NB4 (cell line): ENCODE data around the gene FCSK.

ENCODE experiments used
- MYC ChIP-seq: IDR thresholded peaks from 2 replicates; pipeline ENCODE4 v1.6.1; 2011; ENCODE audit warnings: low read depth, low read length
- POLR2A ChIP-seq: IDR thresholded peaks from 2 replicates; pipeline ENCODE4 v1.6.1; 2011; ENCODE audit warnings: mild to moderate bottlenecking; ENCODE audit not compliant: insufficient read length; ENCODE audit errors: extremely low read depth
- TF ChIP-seq, protein P1 (sequence below): IDR thresholded peaks from one replicate; pipeline ENCODE4 v1.5.1; 2012; ENCODE audit warnings: low read depth, low read length

DNA sequence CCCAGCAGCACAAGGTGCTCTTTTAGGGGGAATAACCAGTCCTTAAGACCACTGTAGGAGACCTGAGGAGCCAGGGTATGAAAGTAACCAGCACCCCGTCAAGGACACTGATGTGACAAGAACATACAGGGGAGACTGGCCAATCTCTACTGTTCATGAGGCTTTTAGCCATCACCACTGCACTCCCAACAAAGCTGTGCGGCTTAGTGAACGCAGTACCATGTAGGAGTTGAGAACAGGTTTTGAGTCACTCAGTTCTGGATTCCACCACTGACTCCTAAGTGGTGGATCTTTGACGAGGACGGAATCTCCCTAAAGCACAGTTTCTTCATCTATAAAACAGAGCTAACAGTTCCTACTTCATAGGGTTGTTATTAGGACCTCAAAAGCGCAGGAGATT is 42.1 kb downstream of the FCSK start:
- no peak for TF ChIP-seq POLR2A
- TF ChIP-seq, protein P1, sequence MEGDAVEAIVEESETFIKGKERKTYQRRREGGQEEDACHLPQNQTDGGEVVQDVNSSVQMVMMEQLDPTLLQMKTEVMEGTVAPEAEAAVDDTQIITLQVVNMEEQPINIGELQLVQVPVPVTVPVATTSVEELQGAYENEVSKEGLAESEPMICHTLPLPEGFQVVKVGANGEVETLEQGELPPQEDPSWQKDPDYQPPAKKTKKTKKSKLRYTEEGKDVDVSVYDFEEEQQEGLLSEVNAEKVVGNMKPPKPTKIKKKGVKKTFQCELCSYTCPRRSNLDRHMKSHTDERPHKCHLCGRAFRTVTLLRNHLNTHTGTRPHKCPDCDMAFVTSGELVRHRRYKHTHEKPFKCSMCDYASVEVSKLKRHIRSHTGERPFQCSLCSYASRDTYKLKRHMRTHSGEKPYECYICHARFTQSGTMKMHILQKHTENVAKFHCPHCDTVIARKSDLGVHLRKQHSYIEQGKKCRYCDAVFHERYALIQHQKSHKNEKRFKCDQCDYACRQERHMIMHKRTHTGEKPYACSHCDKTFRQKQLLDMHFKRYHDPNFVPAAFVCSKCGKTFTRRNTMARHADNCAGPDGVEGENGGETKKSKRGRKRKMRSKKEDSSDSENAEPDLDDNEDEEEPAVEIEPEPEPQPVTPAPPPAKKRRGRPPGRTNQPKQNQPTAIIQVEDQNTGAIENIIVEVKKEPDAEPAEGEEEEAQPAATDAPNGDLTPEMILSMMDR = no peak
- no peak for TF ChIP-seq MYC
